Trophoblast cell (in vitro differentiated cells and primary cell): ENCODE data around the gene RUVBL1.

ENCODE experiments used
- DNase-seq, 2 donors: peaks; one replicate each; pipeline ENCODE4 v3.0.0-alpha.2; 2016
- H2AFZ ChIP-seq: 2 replicates; pipeline ENCODE4 v1.6.1; 2013; ENCODE audit warnings: low read length, moderate library complexity, mild to moderate bottlenecking; ENCODE audit not compliant: insufficient read depth, poor library complexity
- H2AK5ac ChIP-seq: 2 replicates; pipeline ENCODE4 v1.6.1; 2013; ENCODE audit warnings: mild to moderate bottlenecking, low read length
- H2BK120ac ChIP-seq: 2 replicates; pipeline ENCODE4 v1.6.1; 2013; ENCODE audit warnings: low read length, mild to moderate bottlenecking, moderate library complexity; ENCODE audit not compliant: insufficient read depth, poor library complexity
- H2BK12ac ChIP-seq: 2 replicates; pipeline ENCODE4 v1.6.1; 2013; ENCODE audit warnings: mild to moderate bottlenecking, low read length, moderate library complexity
- H2BK5ac ChIP-seq: 2 replicates; pipeline ENCODE4 v1.6.1; 2013; ENCODE audit warnings: low read length, low read depth, moderate library complexity, mild to moderate bottlenecking; ENCODE audit not compliant: poor library complexity
- H3K14ac ChIP-seq: 2 replicates; pipeline ENCODE4 v1.6.1; 2013; ENCODE audit warnings: mild to moderate bottlenecking, low read length
- H3K18ac ChIP-seq: 2 replicates; pipeline ENCODE4 v1.6.1; 2013; ENCODE audit warnings: mild to moderate bottlenecking, low read length
- H3K23ac ChIP-seq: 2 replicates; pipeline ENCODE4 v1.6.1; 2013; ENCODE audit warnings: low read length
- H3K27ac ChIP-seq: 2 replicates; pipeline ENCODE4 v1.5.1; 2013; ENCODE audit warnings: low read depth, mild to moderate bottlenecking, inconsistent platforms, low read length, moderate library complexity
- H3K27me3 ChIP-seq: 2 replicates; pipeline ENCODE4 v1.6.1; 2013; ENCODE audit warnings: inconsistent platforms, mild to moderate bottlenecking, low read length, moderate library complexity; ENCODE audit not compliant: insufficient read depth
- H3K36me3 ChIP-seq, 2 experiments: 1 replicate in 1 of 2; 2 replicates in 1 of 2; pipeline ENCODE4 v1.6.1; 2013; ENCODE audit warnings: low read length in 2 of 2, mild to moderate bottlenecking in 2 of 2, moderate library complexity in 1 of 2; ENCODE audit not compliant: insufficient read depth in 2 of 2, control insufficient read depth in 1 of 2
- H3K4ac ChIP-seq: 2 replicates; pipeline ENCODE4 v1.6.1; 2013; ENCODE audit warnings: low read depth, mild to moderate bottlenecking, low read length, moderate library complexity
- H3K4me1 ChIP-seq, 2 experiments: 1 replicate in 1 of 2; 2 replicates in 1 of 2; pipeline ENCODE4 v1.6.1; 2013; ENCODE audit warnings: low read length in 2 of 2, mild to moderate bottlenecking in 2 of 2, moderate library complexity in 1 of 2; ENCODE audit not compliant: insufficient read depth in 2 of 2, control insufficient read depth in 1 of 2
- H3K4me2 ChIP-seq: 2 replicates; pipeline ENCODE4 v1.6.1; 2013; ENCODE audit warnings: inconsistent platforms, mild to moderate bottlenecking, low read length, moderate library complexity
- H3K4me3 ChIP-seq: 2 replicates; pipeline ENCODE4 v1.5.1; 2013; ENCODE audit warnings: mild to moderate bottlenecking, low read depth, low read length, inconsistent platforms
- H3K79me1 ChIP-seq: one replicate; pipeline ENCODE4 v1.6.1; 2013; ENCODE audit warnings: low read length
- H3K79me2 ChIP-seq: 2 replicates; pipeline ENCODE4 v1.6.1; 2013; ENCODE audit warnings: low read length, mild to moderate bottlenecking; ENCODE audit not compliant: control insufficient read depth, insufficient read depth, poor library complexity
- H3K9ac ChIP-seq: 2 replicates; pipeline ENCODE4 v1.6.1; 2013; ENCODE audit warnings: mild to moderate bottlenecking, low read length
- H3K9me3 ChIP-seq: 2 replicates; pipeline ENCODE4 v1.6.1; 2013; ENCODE audit warnings: low read depth, mild to moderate bottlenecking, control low read depth, inconsistent platforms, low read length; ENCODE audit not compliant: insufficient read depth
- H4K12ac ChIP-seq: 2 replicates; pipeline ENCODE4 v1.6.1; 2013; ENCODE audit warnings: low read depth, mild to moderate bottlenecking, low read length, moderate library complexity
- H4K8ac ChIP-seq: 2 replicates; pipeline ENCODE4 v1.6.1; 2013; ENCODE audit warnings: low read depth, mild to moderate bottlenecking, low read length, moderate library complexity
- H4K91ac ChIP-seq: one replicate; pipeline ENCODE4 v1.6.1; 2013; ENCODE audit warnings: low read depth, mild to moderate bottlenecking, low read length, moderate library complexity
- WGBS: extraction: QIAGEN DNeasy Blood & Tissue Kit; methylation state at CpG from one replicate; pipeline ENCODE4 v1.1.7; 2013; ENCODE audit warnings: missing lambda C conversion rate; ENCODE audit not compliant: insufficient read length, insufficient coverage; ENCODE audit errors: extremely low coverage; 5-methylcytosine and 5-hydroxymethylcytosine counted together

RUVBL1 gene

DNA sequence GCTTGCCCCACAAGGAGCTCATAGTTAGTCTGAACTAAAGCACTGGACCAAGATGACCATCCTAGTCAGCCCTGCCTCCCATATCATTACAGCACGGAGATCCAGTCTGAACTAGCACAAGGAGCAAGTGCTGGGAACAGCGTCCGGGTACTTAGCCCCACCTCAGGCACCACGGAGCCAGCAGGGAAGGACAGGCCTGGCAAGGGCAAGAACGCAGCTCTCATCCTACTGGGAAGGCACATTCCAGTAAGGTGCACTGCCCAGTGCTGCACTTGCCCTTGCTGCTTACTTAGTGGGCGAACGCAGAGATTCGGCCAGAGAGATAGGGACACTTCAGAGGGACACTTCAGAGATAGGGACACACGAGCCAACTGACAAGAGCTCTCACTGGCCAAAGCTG is 43.8 kb downstream of the RUVBL1 start:
- Histone ChIP-seq H2AFZ (no peak overlapping the region), H3K27me3 (peaks cover 11% of the 10 kb centered on the region), H2AK5ac (no peak overlapping the region), H2BK12ac (no peak overlapping the region), H3K36me3 (peaks cover 16 to 33% of the 10 kb centered on the region in 2 experiments), H3K4ac (no peak overlapping the region), H3K27ac (no peak overlapping the region), H3K4me2 (no peak overlapping the region), H3K79me1 (no peaks in the 10 kb centered on the region), H3K14ac (no peak overlapping the region), H3K18ac (no peak overlapping the region), H3K23ac (no peak overlapping the region), H3K79me2 (no peaks in the 10 kb centered on the region), H2BK5ac (no peak overlapping the region), H2BK120ac (no peak overlapping the region), H3K4me3 (no peak overlapping the region), H4K8ac (no peak overlapping the region), H4K91ac (no peak overlapping the region), H4K12ac (no peak overlapping the region), H3K9ac (no peak overlapping the region), H3K4me1 (peaks cover 11 to 14% of the 10 kb centered on the region in 2 experiments), H3K9me3 (no peaks in the 10 kb centered on the region)
- no CpG with 5 or more reads among the region's 9 CpGs for WGBS
- no peak for DNase-seq

- Histone ChIP-seq H3K79me1 (no peaks in the 10 kb centered on the region), H3K27me3 (peaks cover 11% of the 10 kb centered on the region), H2BK120ac (no peak overlapping the region), H2AK5ac (no peak overlapping the region), H2BK5ac (no peak overlapping the region), H3K4me2 (no peak overlapping the region), H3K14ac (no peak overlapping the region), H3K79me2 (no peaks in the 10 kb centered on the region), H4K91ac (no peak overlapping the region), H3K23ac (no peak overlapping the region), H3K4me3 (no peak overlapping the region), H2AFZ (no peak overlapping the region), H2BK12ac (no peak overlapping the region), H3K9ac (no peak overlapping the region), H3K36me3 (peaks cover 16 to 30% of the 10 kb centered on the region in 2 experiments), H4K8ac (no peak overlapping the region), H4K12ac (no peak overlapping the region), H3K4me1 (peaks cover 11 to 14% of the 10 kb centered on the region in 2 experiments), H3K27ac (no peak overlapping the region), H3K4ac (no peak overlapping the region), H3K9me3 (no peaks in the 10 kb centered on the region), H3K18ac (no peak overlapping the region)
- no peak for DNase-seq
- no CpG with 5 or more reads among the region's 8 CpGs for WGBS
These were observed 44.7 kb downstream of the RUVBL1 start for GRCh38 chr3:128078875-128079274.

DNA sequence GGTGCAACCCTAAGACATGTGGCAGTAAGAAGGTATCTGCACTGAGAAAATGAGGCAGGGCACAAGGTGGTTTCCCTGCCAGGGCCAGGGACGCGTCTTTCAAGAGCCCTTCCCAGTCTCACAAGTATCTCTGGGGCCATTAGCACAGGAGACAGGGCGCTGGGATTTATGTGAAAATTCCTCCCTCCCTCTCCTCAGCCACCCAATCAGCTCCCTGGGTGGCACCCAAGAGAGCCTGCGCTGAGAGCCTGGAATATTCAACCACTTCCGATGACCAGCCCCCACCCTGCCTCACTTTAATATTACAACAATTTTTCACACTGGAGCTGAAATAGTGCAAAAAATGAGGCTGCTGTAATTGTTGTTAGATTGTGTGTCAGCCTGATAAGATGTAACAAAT is 45.3 kb downstream of the RUVBL1 start:
- Histone ChIP-seq H2BK5ac (no peak overlapping the region), H3K23ac (no peak overlapping the region), H2AK5ac (no peak overlapping the region), H3K4me1 (peaks cover 11 to 14% of the 10 kb centered on the region in 2 experiments), H4K8ac (no peak overlapping the region), H2BK12ac (no peak overlapping the region), H3K79me2 (no peaks in the 10 kb centered on the region), H3K9ac (no peak overlapping the region), H3K4me3 (no peak overlapping the region), H3K4me2 (no peak overlapping the region), H3K27ac (no peak overlapping the region), H3K36me3 (peaks cover 16 to 29% of the 10 kb centered on the region in 2 experiments), H4K12ac (no peak overlapping the region), H2AFZ (no peak overlapping the region), H2BK120ac (no peak overlapping the region), H3K18ac (no peak overlapping the region), H3K9me3 (no peaks in the 10 kb centered on the region), H3K27me3 (peaks cover 11% of the 10 kb centered on the region), H3K14ac (no peak overlapping the region), H3K4ac (no peak overlapping the region), H3K79me1 (no peaks in the 10 kb centered on the region), H4K91ac (no peak overlapping the region)
- whole genome bisulfite sequencing = no CpG with 5 or more reads among the region's 5 CpGs
- DNase-seq = no peak

GRCh38 chr3:128077665-128078064 is 45.9 kb downstream of the RUVBL1 start:
- no CpG with 5 or more reads among the region's 1 CpG for WGBS
- H2AFZ ChIP-seq = no peak overlapping the region
- no peak overlapping the region for H3K14ac ChIP-seq
- no peak overlapping the region for H2BK120ac ChIP-seq
- no peak for DNase-seq
- H3K4me1 ChIP-seq = peaks cover 11 to 14% of the 10 kb centered on the region in 2 experiments
- H3K27ac ChIP-seq = no peak overlapping the region
- no peak overlapping the region for H3K9ac ChIP-seq
- H3K4me3 ChIP-seq = no peak overlapping the region
- no peak overlapping the region for H4K12ac ChIP-seq
- H2BK5ac ChIP-seq = no peak overlapping the region
- no peaks in the 10 kb centered on the region for H3K79me1 ChIP-seq
- no peaks in the 10 kb centered on the region for H3K79me2 ChIP-seq
- H3K4ac ChIP-seq = no peak overlapping the region
- H3K27me3 ChIP-seq = peaks cover 11% of the 10 kb centered on the region
- H3K36me3 ChIP-seq = peaks cover 16 to 34% of the 10 kb centered on the region in 2 experiments
- H2BK12ac ChIP-seq = no peak overlapping the region
- no peak overlapping the region for H3K18ac ChIP-seq
- no peak overlapping the region for H3K4me2 ChIP-seq
- H3K23ac ChIP-seq = no peak overlapping the region
- no peaks in the 10 kb centered on the region for H3K9me3 ChIP-seq
- no peak overlapping the region for H4K8ac ChIP-seq
- H4K91ac ChIP-seq = no peak overlapping the region
- H2AK5ac ChIP-seq = no peak overlapping the region
